ENCODE measurements around the gene RBFA. TPM values are rescaled to one million over a fixed set of nuclear protein-coding genes. Genes with fewer than 3 reads are reported as not detected.

Gene RBFA
- total and polyA plus RNA-seq, 8 donors, result 12.8 to 58.8 (median 24.5) TPM

DNA sequence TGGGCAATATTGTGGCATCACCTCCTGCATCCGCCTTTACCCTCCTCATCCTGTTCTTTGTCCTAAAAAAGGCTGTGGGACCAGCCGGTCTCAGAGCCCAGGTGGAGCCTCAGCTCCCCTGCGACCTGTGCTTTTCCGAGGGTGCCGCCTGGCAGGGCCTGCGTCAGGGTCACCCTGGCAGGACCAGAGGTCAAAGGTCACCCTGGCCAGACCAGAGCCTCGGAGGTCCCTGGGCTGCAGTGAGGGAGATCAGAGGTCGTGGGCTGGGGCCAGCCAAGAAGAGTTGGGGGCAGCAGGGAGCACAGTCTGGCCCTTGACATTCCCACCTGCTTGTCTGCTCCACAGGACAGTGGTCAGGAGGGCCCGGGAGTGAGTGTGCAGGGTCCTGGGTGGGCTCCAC lies 31.5 kb downstream of the RBFA start:
- intact Hi-C loops (cut with DNase I; ENCODE audit: low total_unique reads), result no loop called here
- Histone ChIP-seq H3K4me1 (no peaks in the 10 kb centered on the region), H3K27me3 (no peaks in the 10 kb centered on the region), H3K27ac (no peak overlapping the region), H3K9me3 (peaks cover 4 to 14% (median 11%) of the 10 kb centered on the region in 4 donors), H3K4me3 (no peak overlapping the region), H3K36me3 (no peaks in the 10 kb centered on the region)
- TF ChIP-seq POLR2AphosphoS5 (IDR thresholded peaks at IDR 0.05), result no peak
- no peak for TF ChIP-seq POLR2A (IDR thresholded peaks at IDR 0.05)
- TF ChIP-seq, protein P1, sequence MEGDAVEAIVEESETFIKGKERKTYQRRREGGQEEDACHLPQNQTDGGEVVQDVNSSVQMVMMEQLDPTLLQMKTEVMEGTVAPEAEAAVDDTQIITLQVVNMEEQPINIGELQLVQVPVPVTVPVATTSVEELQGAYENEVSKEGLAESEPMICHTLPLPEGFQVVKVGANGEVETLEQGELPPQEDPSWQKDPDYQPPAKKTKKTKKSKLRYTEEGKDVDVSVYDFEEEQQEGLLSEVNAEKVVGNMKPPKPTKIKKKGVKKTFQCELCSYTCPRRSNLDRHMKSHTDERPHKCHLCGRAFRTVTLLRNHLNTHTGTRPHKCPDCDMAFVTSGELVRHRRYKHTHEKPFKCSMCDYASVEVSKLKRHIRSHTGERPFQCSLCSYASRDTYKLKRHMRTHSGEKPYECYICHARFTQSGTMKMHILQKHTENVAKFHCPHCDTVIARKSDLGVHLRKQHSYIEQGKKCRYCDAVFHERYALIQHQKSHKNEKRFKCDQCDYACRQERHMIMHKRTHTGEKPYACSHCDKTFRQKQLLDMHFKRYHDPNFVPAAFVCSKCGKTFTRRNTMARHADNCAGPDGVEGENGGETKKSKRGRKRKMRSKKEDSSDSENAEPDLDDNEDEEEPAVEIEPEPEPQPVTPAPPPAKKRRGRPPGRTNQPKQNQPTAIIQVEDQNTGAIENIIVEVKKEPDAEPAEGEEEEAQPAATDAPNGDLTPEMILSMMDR (IDR thresholded peaks at IDR 0.05), result no peak
- TF ChIP-seq EP300 (IDR thresholded peaks at IDR 0.05), result no peak
- no peak for DNase-seq
- 85 to 88% (median 86%) methylated on average over 8 to 9 of the region's 9 CpGs for WGBS, 5 donors

DNA sequence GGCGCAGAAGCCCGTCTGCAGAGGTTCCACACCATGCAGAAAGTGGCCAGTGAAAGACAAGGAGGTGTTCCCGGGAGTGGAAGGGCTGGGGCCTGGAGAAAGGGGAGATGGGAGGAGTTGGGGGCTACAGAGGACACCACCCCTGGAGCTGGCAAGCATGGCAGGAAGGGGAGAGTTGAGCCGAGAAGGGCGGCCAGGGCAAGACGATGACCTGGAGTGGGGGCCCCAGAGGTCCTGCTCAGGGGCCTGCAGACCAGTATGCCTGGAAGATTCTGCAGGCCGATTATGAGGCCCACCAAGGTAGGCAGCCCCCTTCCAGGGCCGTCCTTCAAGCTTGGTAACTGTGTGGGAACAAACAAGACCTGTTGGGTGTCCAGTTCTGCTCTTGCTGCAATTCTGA lies 33.1 kb downstream of the RBFA start:
- intact Hi-C loops (cut with DNase I; ENCODE audit: low total_unique reads), result no loop called here
- Histone ChIP-seq H3K9me3 (peaks cover 3 to 4% (median 4%) of the 10 kb centered on the region in 4 donors), H3K4me1 (no peaks in the 10 kb centered on the region), H3K27me3 (no peaks in the 10 kb centered on the region), H3K4me3 (no peak overlapping the region), H3K36me3 (no peaks in the 10 kb centered on the region), H3K27ac (no peak overlapping the region)
- no peak for DNase-seq
- no peak for TF ChIP-seq POLR2A (IDR thresholded peaks at IDR 0.05)
- TF ChIP-seq, protein P1 (IDR thresholded peaks at IDR 0.05), result no peak
- no peak for TF ChIP-seq EP300 (IDR thresholded peaks at IDR 0.05)
- TF ChIP-seq POLR2AphosphoS5 (IDR thresholded peaks at IDR 0.05), result no peak
- 81 to 90% (median 85%) methylated on average over 8 of the region's 8 CpGs for WGBS, 5 donors

DNA sequence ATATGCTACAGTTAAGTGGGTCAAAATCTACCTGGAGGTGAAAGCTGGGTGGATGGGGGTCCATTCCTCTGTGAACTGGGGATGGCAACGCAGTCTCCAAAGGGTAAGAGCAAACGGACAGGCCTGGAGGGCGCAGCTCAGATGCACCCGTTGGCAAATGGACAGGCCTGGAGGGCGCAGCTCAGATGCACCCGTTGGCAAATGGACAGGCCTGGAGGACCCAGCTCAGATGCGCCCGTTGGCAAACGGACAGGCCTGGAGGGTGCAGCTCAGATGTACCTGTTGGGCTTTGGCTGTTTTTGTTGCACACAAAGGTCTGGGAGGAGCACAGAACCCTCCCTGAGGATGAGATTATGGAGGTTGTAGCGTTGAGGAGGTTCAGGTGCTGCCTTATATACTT lies 33.7 kb downstream of the RBFA start:
- no peaks in the 10 kb centered on the region for H3K9me3 ChIP-seq
- H3K27me3 ChIP-seq, result no peaks in the 10 kb centered on the region
- intact Hi-C loops (cut with DNase I; ENCODE audit: low total_unique reads), result no loop called here
- H3K27ac ChIP-seq, result no peak overlapping the region
- no peaks in the 10 kb centered on the region for H3K4me1 ChIP-seq
- no peaks in the 10 kb centered on the region for H3K36me3 ChIP-seq
- DNase-seq, result no peak
- TF ChIP-seq, protein P1 (IDR thresholded peaks at IDR 0.05), result no peak
- no peak for TF ChIP-seq POLR2AphosphoS5 (IDR thresholded peaks at IDR 0.05)
- no peak for TF ChIP-seq EP300 (IDR thresholded peaks at IDR 0.05)
- no peak for TF ChIP-seq POLR2A (IDR thresholded peaks at IDR 0.05)
- 92 to 95% (median 93%) methylated on average over 10 of the region's 10 CpGs for WGBS, 5 donors
- H3K4me3 ChIP-seq, result no peak overlapping the region

DNA sequence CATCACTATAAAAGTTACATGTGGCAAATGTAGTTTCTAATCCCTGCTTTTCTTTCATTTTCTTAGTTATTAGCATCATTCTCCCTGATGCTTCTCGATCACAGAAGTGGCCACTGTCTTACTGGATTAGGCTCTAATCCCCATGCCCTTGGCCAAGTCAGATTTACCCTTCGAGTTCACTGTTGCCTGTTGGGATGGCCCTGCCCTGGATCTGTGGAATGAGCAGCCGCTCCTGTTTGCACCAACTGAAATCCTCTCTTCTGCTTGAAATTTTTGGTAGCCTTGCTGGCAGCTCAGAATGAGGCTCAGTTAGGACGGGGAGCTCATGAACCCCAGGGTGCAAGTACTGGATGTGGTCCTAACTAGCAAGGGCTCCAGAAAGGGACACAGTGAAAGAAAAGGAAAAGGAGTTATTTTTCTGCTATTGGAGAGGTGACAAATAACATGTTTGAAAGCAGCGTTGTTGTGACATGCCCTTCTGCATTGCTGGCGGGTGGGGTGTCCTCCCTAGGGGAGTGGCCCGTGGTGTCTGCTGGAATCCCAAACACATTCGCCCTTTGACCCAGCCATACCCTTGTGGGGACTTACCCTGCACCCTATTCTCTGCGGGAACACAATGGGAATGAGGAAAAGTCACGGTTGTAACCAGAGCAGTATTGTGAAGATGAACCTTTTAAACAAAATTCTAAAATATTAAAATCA lies 34.5 kb downstream of the RBFA start:
- Histone ChIP-seq H3K27ac (no peak overlapping the region), H3K36me3 (no peaks in the 10 kb centered on the region), H3K4me3 (no peak overlapping the region), H3K27me3 (no peaks in the 10 kb centered on the region), H3K9me3 (no peaks in the 10 kb centered on the region), H3K4me1 (no peaks in the 10 kb centered on the region)
- WGBS, 5 donors, result 73 to 82% (median 74%) methylated on average over 10 of the region's 10 CpGs
- no peak for DNase-seq
- TF ChIP-seq POLR2AphosphoS5 (IDR thresholded peaks at IDR 0.05), result no peak
- no peak for TF ChIP-seq POLR2A (IDR thresholded peaks at IDR 0.05)
- no peak for TF ChIP-seq EP300 (IDR thresholded peaks at IDR 0.05)
- TF ChIP-seq, protein P1 (IDR thresholded peaks at IDR 0.05), result no peak
- intact Hi-C loops (cut with DNase I; ENCODE audit: low total_unique reads), result no loop called here

Measured in stomach (tissue), 9 donors.